WERI-Rb-1 (cell line): ENCODE measurements around the gene CARD19.

Experiments used
- DNase-seq: peaks from one replicate; pipeline ENCODE4 v3.0.0-alpha.2; 2020
- H3K27ac ChIP-seq: fragments of 250-450 bp; sonication (Bioruptor Pico); 2 replicates; pipeline ENCODE4 v1.5.1; 2020; ENCODE audit warnings: mild to moderate bottlenecking, moderate library complexity
- H3K27me3 ChIP-seq: fragments of 250-450 bp; sonication (Bioruptor Pico); 2 replicates; pipeline ENCODE4 v1.5.1; 2021; ENCODE audit warnings: mild to moderate bottlenecking, low read depth, moderate library complexity; ENCODE audit not compliant: insufficient read depth, severe bottlenecking
- H3K36me3 ChIP-seq: fragments of 250-450 bp; sonication (Bioruptor Pico); 2 replicates; pipeline ENCODE4 v1.5.1; 2020; ENCODE audit warnings: mild to moderate bottlenecking, moderate library complexity
- H3K4me3 ChIP-seq: 2 replicates; pipeline ENCODE4 v1.5.1; 2011; ENCODE audit warnings: low read depth, mild to moderate bottlenecking, control low read depth, low read length
- H3K9me3 ChIP-seq: fragments of 250-450 bp; sonication (Bioruptor Pico); 2 replicates; pipeline ENCODE4 v1.5.1; 2021; ENCODE audit warnings: mild to moderate bottlenecking, moderate library complexity; ENCODE audit not compliant: severe bottlenecking
- TF ChIP-seq, protein P1 (sequence below): IDR thresholded peaks from 2 replicates; pipeline ENCODE4 v1.5.1; 2011; ENCODE audit warnings: low read depth, mild to moderate bottlenecking, control low read depth, inconsistent platforms, low read length

Gene CARD19

DNA sequence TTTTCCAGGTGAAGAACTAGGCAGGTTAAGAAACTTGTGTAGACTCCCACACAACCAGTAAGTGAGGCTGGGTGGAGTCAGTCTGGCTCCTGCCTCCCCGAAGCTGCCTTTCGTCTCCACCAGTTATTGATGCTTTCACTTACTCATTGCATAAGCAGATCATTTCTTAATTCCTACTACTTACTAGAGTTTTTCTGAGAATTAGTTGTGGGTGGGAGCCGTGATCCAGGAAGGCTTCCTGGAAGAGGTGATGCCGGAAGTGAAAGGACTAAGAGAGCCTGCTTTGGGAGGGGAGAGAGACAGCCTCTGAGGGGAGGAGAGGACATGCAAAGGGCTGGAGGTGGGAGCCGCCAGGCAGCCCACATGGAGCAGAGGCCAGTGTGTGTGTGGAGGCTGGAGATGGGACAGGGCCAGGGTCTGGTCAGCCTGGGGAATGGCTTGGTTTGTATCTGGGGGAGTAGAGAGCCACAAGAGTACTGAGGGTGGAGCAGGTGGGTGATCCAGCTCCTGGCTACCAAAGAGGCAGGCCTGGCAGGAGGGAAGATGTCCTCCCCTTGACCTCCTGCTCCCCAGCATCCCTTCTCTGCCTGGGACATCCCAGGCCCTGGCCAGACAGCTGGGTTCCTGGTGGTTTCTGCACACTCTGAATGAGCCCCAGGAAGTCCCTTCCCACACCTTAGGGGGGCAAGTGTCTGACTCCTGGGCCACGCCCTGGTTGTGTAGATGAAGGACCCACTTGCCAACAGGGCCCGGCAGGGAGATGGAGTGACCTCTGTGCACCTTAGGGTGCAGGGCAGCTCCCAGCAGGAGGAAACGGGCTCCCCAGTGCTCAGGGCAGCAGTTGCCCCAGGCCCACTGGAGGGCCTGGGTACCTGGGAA is 12.2 kb upstream of the CARD19 start:
- Histone ChIP-seq H3K36me3 (no peaks in the 10 kb centered on the region), H3K27me3 (no peaks in the 10 kb centered on the region), H3K9me3 (peaks cover 2% of the 10 kb centered on the region), H3K27ac (no peak overlapping the region), H3K4me3 (no peak overlapping the region)
- TF ChIP-seq, protein P1, sequence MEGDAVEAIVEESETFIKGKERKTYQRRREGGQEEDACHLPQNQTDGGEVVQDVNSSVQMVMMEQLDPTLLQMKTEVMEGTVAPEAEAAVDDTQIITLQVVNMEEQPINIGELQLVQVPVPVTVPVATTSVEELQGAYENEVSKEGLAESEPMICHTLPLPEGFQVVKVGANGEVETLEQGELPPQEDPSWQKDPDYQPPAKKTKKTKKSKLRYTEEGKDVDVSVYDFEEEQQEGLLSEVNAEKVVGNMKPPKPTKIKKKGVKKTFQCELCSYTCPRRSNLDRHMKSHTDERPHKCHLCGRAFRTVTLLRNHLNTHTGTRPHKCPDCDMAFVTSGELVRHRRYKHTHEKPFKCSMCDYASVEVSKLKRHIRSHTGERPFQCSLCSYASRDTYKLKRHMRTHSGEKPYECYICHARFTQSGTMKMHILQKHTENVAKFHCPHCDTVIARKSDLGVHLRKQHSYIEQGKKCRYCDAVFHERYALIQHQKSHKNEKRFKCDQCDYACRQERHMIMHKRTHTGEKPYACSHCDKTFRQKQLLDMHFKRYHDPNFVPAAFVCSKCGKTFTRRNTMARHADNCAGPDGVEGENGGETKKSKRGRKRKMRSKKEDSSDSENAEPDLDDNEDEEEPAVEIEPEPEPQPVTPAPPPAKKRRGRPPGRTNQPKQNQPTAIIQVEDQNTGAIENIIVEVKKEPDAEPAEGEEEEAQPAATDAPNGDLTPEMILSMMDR = no peak
- DNase-seq = no peak

DNA sequence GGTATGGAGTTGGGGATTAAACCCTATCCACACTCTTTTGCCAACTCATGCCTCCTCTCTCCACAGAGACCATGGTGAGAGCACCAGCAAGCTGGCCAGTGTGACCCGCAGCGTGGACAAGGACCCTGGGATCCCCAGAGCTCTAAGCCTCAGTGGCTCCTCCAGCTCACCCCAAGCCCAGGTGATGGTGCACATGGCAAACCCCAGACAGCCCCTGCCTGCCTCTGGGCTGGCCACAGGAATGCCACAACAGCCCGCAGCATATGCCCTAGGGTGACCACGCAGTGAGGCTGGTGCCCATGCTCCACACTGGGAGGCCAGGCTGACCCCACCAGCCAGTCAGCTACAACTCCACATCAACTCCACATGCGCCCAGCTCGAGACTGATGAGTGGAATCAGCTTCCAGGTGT is 11.5 kb upstream of the CARD19 start:
- TF ChIP-seq, protein P1 = no peak
- Histone ChIP-seq H3K4me3 (no peak overlapping the region), H3K36me3 (no peaks in the 10 kb centered on the region), H3K27me3 (no peaks in the 10 kb centered on the region), H3K27ac (no peak overlapping the region), H3K9me3 (peaks cover 2% of the 10 kb centered on the region)
- DNase-seq = no peak

DNA sequence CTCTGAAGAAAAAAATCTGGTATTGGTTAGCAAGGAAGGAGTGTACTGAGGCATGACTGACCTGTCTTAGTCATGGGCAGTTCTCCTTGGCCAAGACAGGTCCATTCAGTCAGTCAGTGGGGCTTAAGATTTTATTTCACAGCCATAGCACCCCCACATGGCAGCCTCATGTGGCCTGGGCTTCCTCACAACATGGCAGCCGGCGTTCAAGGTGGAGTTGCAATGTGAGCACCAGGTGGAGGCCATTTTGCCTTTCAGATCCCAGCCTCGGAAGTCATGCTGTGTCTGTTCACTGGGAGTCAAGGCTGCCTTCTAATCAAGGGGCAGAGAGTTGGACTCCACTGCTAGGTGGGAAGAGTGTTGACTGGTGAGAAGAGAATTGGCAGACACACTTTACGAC is 10.3 kb upstream of the CARD19 start:
- no peak overlapping the region for H3K4me3 ChIP-seq
- no peak overlapping the region for H3K27ac ChIP-seq
- TF ChIP-seq, protein P1 = no peak
- DNase-seq = no peak
- H3K9me3 ChIP-seq = peaks cover 2% of the 10 kb centered on the region
- H3K27me3 ChIP-seq = no peaks in the 10 kb centered on the region
- no peaks in the 10 kb centered on the region for H3K36me3 ChIP-seq

DNA sequence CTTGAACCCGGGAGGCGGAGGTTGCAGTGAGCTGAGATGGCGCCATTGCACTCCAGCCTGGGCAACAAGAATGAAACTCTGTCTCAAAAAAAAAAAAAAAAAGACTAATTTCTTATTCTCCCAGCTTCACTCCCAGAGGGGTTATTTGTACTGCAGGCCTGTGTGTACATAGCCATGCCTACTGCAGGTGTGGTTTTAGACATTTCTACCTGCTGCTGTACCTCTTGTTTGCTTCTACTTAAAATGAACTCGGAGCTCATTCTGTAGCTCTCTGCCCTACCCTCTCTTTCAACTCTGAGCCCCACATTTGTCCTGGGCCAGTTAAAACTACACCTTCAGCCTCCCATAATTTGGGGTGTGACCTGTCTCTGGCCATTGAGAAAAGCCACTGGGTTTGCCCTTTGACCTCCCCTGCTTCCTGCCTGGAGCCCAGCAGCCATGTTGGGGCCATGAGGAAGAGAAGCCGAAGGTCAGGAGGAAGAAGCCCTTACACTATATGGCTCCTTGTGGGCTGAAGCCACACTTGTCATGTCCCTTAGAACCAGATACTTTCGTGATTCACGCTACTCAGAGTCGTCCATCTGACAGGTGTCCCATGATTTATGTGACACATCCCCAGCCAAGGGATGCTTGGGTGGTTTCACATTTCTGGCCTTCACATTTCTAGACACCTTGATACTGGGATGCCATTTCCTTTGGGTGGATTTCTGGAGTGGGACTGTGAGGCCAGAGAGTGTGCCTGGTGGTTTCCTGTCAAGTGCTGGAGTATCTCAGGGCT is 9.4 kb upstream of the CARD19 start:
- no peaks in the 10 kb centered on the region for H3K36me3 ChIP-seq
- H3K27ac ChIP-seq = no peak overlapping the region
- no peak overlapping the region for H3K4me3 ChIP-seq
- DNase-seq = no peak
- H3K9me3 ChIP-seq = peaks cover 2% of the 10 kb centered on the region
- TF ChIP-seq, protein P1 = no peak
- no peaks in the 10 kb centered on the region for H3K27me3 ChIP-seq

DNA sequence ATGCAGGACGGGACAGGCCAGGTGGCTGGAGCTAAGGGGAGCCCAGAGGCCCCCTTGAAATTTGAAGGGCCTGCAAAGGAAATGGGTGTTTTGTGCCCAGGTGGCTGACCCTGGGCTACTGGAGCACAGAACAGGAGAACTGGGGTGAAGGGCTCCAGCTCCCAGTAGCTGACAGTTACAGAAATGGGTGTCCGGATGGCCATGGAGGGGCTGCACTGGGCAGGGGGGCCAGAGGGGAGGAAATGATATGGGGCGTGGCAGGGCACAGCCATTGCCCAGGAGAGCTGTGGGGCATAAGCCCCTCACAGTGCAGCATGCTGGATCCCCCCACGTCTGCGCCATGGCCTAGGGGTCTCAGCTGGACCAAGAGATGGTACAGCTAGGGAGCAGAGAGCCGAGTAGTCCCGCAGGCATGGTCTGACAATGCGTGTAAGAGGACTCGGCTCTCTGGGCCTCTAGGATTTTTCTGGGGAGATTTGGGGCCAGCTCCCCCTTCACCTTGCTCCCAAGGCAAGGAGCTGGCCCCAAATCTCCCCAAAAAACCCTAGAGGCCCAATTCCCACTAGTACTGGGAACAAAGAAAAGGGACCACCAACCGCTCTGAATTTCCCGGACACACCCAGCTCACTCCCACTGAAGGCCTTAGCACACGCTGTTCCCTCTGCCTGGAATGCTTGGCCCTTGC is 7.9 kb upstream of the CARD19 start:
- TF ChIP-seq, protein P1 = no peak
- Histone ChIP-seq H3K27ac (no peak overlapping the region), H3K4me3 (no peak overlapping the region), H3K9me3 (peaks cover 2% of the 10 kb centered on the region), H3K36me3 (no peaks in the 10 kb centered on the region), H3K27me3 (no peaks in the 10 kb centered on the region)
- DNase-seq = no peak
